Keratinocyte (primary cell): Measurements from ENCODE around the gene FGFR2. TPM values are rescaled to one million over a fixed set of nuclear protein-coding genes. Genes with fewer than 3 reads are reported as not detected.

Source experiments
- DNase-seq: peaks from one replicate; pipeline ENCODE4 v3.0.0-alpha.2; 2011; ENCODE audit warnings: low read depth, missing footprints, low spot score
- FAIRE-seq: peaks from 2 replicates; lab custom pipeline; 2011; peaks lifted over from hg19 to GRCh38; lab: Jason Lieb, UNC
- H2AFZ ChIP-seq: 2 replicates; pipeline ENCODE4 v1.6.0; 2012; ENCODE audit warnings: low read length, control low read depth, inconsistent platforms; ENCODE audit not compliant: control insufficient read depth
- H3K27ac ChIP-seq: 2 replicates; pipeline ENCODE4 v1.5.1; 2011; ENCODE audit warnings: low read length; ENCODE audit not compliant: control insufficient read depth, insufficient read depth
- H3K27me3 ChIP-seq: 3 replicates; pipeline ENCODE4 v1.6.0; 2011; ENCODE audit warnings: low read length; ENCODE audit not compliant: control insufficient read depth, insufficient read depth; ENCODE audit errors: extremely low read depth
- H3K36me3 ChIP-seq, 2 experiments: 2 replicates in 1 of 2; 3 replicates in 1 of 2; pipeline ENCODE4 v1.5.1; 2011; ENCODE audit warnings: low read length in 2 of 2, mild to moderate bottlenecking in 1 of 2; ENCODE audit not compliant: control insufficient read depth in 2 of 2, insufficient read depth in 2 of 2; ENCODE audit errors: extremely low read depth in 1 of 2
- H3K4me1 ChIP-seq: 3 replicates; pipeline ENCODE4 v1.5.1; 2011; ENCODE audit warnings: low read length; ENCODE audit not compliant: control insufficient read depth, insufficient read depth; ENCODE audit errors: extremely low read depth
- H3K4me2 ChIP-seq: 3 replicates; pipeline ENCODE4 v1.6.0; 2011; ENCODE audit warnings: low read depth, low read length; ENCODE audit not compliant: control insufficient read depth, insufficient read depth; ENCODE audit errors: extremely low read depth
- H3K4me3 ChIP-seq, 3 experiments: fragments of 200-600 bp in 1 of 3; sonication (generic) in 1 of 3; 2 replicates in 2 of 3; 3 replicates in 1 of 3; pipeline ENCODE4 v1.5.1; 2011 to 2016; ENCODE audit warnings: low read length in 3 of 3, mild to moderate bottlenecking in 3 of 3, control low read depth in 2 of 3, inconsistent platforms in 1 of 3, low read depth in 1 of 3, mixed read lengths in 1 of 3, mixed run types in 1 of 3, moderate library complexity in 1 of 3; ENCODE audit not compliant: control insufficient read depth in 2 of 3, insufficient read depth in 2 of 3; ENCODE audit errors: extremely low read depth in 1 of 3
- H3K79me2 ChIP-seq: 2 replicates; pipeline ENCODE4 v1.6.0; 2012; ENCODE audit warnings: low read length; ENCODE audit not compliant: control insufficient read depth, insufficient read depth
- H3K9ac ChIP-seq: 3 replicates; pipeline ENCODE4 v1.6.0; 2011; ENCODE audit warnings: low read length; ENCODE audit not compliant: control insufficient read depth, insufficient read depth; ENCODE audit errors: extremely low read depth
- H3K9me1 ChIP-seq: 3 replicates; pipeline ENCODE4 v1.6.0; 2011; ENCODE audit warnings: low read length; ENCODE audit not compliant: control insufficient read depth, insufficient read depth; ENCODE audit errors: extremely low read depth
- H3K9me3 ChIP-seq: 2 replicates; pipeline ENCODE4 v1.5.1; 2012; ENCODE audit warnings: low read depth, low read length; ENCODE audit not compliant: control insufficient read depth
- H4K20me1 ChIP-seq: 3 replicates; pipeline ENCODE4 v1.6.0; 2011; ENCODE audit warnings: low read length; ENCODE audit not compliant: control insufficient read depth, insufficient read depth; ENCODE audit errors: extremely low read depth
- EZH2 ChIP-seq: IDR thresholded peaks from one replicate; pipeline ENCODE4 v1.6.1; 2012; ENCODE audit warnings: inconsistent platforms, mild to moderate bottlenecking, low read length, moderate library complexity
- dilution Hi-C: fragments of 300-500 bp; cut with MboI; formaldehyde crosslinking; loops from one replicate; pipeline ENCODE4 v1.7.0; 2020; ENCODE audit warnings: low sequenced_read_pairs; ENCODE audit not compliant: extremely low pct_ligation_motif_present
- polyA plus RNA-seq, 5 experiments: library from polyadenylated mRNA; depleted of rRNA in 3 of 5; stranded (reverse) in 3 of 5; stranded (forward) in 1 of 5; unstranded in 1 of 5; fragments of >200 nt; gene quantifications; 1 replicate in 1 of 5; 2 replicates in 3 of 5; 3 replicates in 1 of 5; pipeline versions ENCODE4 v1.2.1 to v1.2.3, GENCODE V29; 2011 to 2012; ENCODE audit warnings: missing spikeins in 2 of 5, low read depth in 1 of 5, low replicate concordance in 1 of 5
- TF ChIP-seq, protein P1 (sequence below), 3 experiments: IDR thresholded peaks in 1 of 3; conservative IDR thresholded peaks in 1 of 3; optimal IDR thresholded peaks in 1 of 3; 2 replicates in 2 of 3; 3 replicates in 1 of 3; pipeline versions ENCODE3 to v1.5.1; 2011; ENCODE audit warnings: low read length in 3 of 3, mild to moderate bottlenecking in 3 of 3, moderate library complexity in 2 of 3, control low read depth in 1 of 3, inconsistent platforms in 1 of 3; ENCODE audit not compliant: insufficient read depth in 2 of 3; ENCODE audit errors: extremely low read depth in 1 of 3

The FGFR2 gene
- polyA plus RNA-seq, 1 donor (not counting 4 experiments of a cell fraction or from before 2014, with no cell fraction given) = 20.6 TPM

DNA sequence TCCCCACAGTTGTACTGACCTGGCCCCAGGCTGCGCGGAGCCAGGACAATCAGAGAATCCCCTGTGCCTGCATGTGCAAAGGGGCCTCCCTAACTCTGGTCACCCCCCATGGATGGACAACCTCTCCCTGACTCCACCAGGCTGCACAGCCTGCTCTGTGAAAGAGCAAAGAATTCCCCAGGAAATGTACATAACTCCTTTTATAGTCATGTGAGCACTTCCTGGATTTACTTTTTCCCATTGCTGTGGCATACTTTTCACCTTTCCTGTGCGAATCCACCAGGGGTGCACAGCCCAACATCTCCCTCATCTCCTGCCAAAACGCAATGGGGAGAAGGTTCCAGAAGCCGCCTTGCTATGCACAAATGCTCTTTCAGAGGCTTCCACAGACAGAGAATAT is 27.9 kb downstream of the FGFR2 start:
- no peaks in the 10 kb centered on the region for H3K27me3 ChIP-seq
- peaks cover 31% of the 10 kb centered on the region for H3K4me1 ChIP-seq
- no peak overlapping the region for H3K9ac ChIP-seq

DNA sequence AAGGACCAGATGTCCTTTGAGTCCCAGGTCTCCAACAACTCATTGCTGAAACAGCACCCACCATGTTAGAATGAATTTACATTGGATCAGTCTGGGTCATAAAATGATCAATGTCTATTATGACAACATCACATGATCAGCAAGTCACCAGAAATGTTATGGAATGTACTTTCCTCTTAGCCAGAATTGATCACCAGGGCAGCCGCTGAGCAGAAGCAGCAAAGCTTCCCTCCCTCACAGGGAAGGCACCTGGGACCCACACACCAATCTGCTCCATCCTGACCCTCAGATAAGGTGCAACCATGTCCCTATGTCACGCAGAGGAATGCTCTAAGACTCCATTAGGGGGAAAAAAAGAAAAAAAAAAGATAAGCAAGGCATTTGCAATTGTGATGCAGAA is 30.0 kb downstream of the FGFR2 start:
- Histone ChIP-seq H4K20me1 (no peaks in the 10 kb centered on the region), H3K9me1 (no peaks in the 10 kb centered on the region), H3K36me3 (peaks cover 0 to 2% of the 10 kb centered on the region in 2 experiments), H3K27me3 (no peaks in the 10 kb centered on the region), H2AFZ (no peak overlapping the region), H3K4me2 (no peak overlapping the region), H3K27ac (no peak overlapping the region), H3K4me1 (peaks cover 13% of the 10 kb centered on the region), H3K9me3 (no peaks in the 10 kb centered on the region), H3K4me3 (no peak overlapping the region), H3K79me2 (peaks cover 57% of the 10 kb centered on the region), H3K9ac (no peak overlapping the region)
- TF ChIP-seq EZH2 = no peak
- TF ChIP-seq, protein P1, sequence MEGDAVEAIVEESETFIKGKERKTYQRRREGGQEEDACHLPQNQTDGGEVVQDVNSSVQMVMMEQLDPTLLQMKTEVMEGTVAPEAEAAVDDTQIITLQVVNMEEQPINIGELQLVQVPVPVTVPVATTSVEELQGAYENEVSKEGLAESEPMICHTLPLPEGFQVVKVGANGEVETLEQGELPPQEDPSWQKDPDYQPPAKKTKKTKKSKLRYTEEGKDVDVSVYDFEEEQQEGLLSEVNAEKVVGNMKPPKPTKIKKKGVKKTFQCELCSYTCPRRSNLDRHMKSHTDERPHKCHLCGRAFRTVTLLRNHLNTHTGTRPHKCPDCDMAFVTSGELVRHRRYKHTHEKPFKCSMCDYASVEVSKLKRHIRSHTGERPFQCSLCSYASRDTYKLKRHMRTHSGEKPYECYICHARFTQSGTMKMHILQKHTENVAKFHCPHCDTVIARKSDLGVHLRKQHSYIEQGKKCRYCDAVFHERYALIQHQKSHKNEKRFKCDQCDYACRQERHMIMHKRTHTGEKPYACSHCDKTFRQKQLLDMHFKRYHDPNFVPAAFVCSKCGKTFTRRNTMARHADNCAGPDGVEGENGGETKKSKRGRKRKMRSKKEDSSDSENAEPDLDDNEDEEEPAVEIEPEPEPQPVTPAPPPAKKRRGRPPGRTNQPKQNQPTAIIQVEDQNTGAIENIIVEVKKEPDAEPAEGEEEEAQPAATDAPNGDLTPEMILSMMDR (optimal IDR thresholded peaks at IDR 0.05 in 1 of 3, IDR thresholded peaks at IDR 0.05 in 1 of 3, conservative IDR thresholded peaks at IDR 0.05 in 1 of 3; ENCODE audit: extremely low read depth in 1 of 3, insufficient read depth in 2 of 3, low read length in 3 of 3) = no peak
- FAIRE-seq = no peak
- DNase-seq = no peak
- dilution Hi-C loops = no loop called here

More for the DNA sequence above, 27.9 kb downstream of the FGFR2 start:
- H2AFZ ChIP-seq = no peak overlapping the region
- no peak for FAIRE-seq
- H3K79me2 ChIP-seq = peaks cover 63% of the 10 kb centered on the region
- H3K9me1 ChIP-seq = no peaks in the 10 kb centered on the region
- no peak overlapping the region for H3K4me2 ChIP-seq
- no peak overlapping the region for H3K4me3 ChIP-seq
- no peak overlapping the region for H3K27ac ChIP-seq
- no peaks in the 10 kb centered on the region for H4K20me1 ChIP-seq
- H3K36me3 ChIP-seq = peaks cover 0 to under 1% of the 10 kb centered on the region in 2 experiments
- no peaks in the 10 kb centered on the region for H3K9me3 ChIP-seq
- no peak for DNase-seq
- TF ChIP-seq, protein P1 (optimal IDR thresholded peaks at IDR 0.05 in 1 of 3, IDR thresholded peaks at IDR 0.05 in 1 of 3, conservative IDR thresholded peaks at IDR 0.05 in 1 of 3; ENCODE audit: extremely low read depth in 1 of 3, insufficient read depth in 2 of 3, low read length in 3 of 3) = peak in 1 of 3 experiments; percentile 14
- no peak for TF ChIP-seq EZH2
- dilution Hi-C loops = no loop called here
